ENCODE results near the gene BOC.

BOC gene

GRCh38 chr3:113222451-113223086 lies 11.2 kb downstream of the BOC start:
- DNase-seq (ENCODE audit: low spot score) = no peak

GRCh38 chr3:113223475-113224281 lies 12.3 kb downstream of the BOC start:
- peak; percentile 75 for DNase-seq (ENCODE audit: low spot score)

- no peak for DNase-seq (ENCODE audit: low spot score)
Observed at GRCh38 chr3:113225286-113225685, 13.9 kb downstream of the BOC start.

- no peak for DNase-seq (ENCODE audit: low spot score)
Observed at GRCh38 chr3:113226491-113226890, 15.1 kb downstream of the BOC start.

GRCh38 chr3:113227146-113227545 lies 15.8 kb downstream of the BOC start:
- DNase-seq (ENCODE audit: low spot score) = no peak

GRCh38 chr3:113228498-113229286 lies 17.3 kb downstream of the BOC start:
- DNase-seq (ENCODE audit: low spot score) = no peak

GRCh38 chr3:113231391-113231790 lies 20.0 kb downstream of the BOC start:
- no peak for DNase-seq (ENCODE audit: low spot score)

- no peak for DNase-seq (ENCODE audit: low spot score)
Observed at GRCh38 chr3:113231827-113232253, 20.5 kb downstream of the BOC start.

- DNase-seq (ENCODE audit: low spot score) = no peak
Observed at GRCh38 chr3:113232342-113232741, 21.0 kb downstream of the BOC start.

GRCh38 chr3:113233497-113233896 lies 22.1 kb downstream of the BOC start:
- DNase-seq (ENCODE audit: low spot score) = no peak

GRCh38 chr3:113234028-113234427 lies 22.7 kb downstream of the BOC start:
- no peak for DNase-seq (ENCODE audit: low spot score)

- no peak for DNase-seq (ENCODE audit: low spot score)
Observed at GRCh38 chr3:113234688-113235260, 23.4 kb downstream of the BOC start.

- no peak for DNase-seq (ENCODE audit: low spot score)
Observed at GRCh38 chr3:113238503-113238902, 27.1 kb downstream of the BOC start.

- DNase-seq (ENCODE audit: low spot score) = no peak
Observed at GRCh38 chr3:113240841-113241240, 29.5 kb downstream of the BOC start.

- DNase-seq (ENCODE audit: low spot score) = no peak
Observed at GRCh38 chr3:113241292-113242095, 30.1 kb downstream of the BOC start.

- peak; percentile 1 for DNase-seq (ENCODE audit: low spot score)
Observed at GRCh38 chr3:113242096-113242581, 30.8 kb downstream of the BOC start.

- DNase-seq (ENCODE audit: low spot score) = no peak
Observed at GRCh38 chr3:113243071-113243470, 31.7 kb downstream of the BOC start.

GRCh38 chr3:113243846-113244245 lies 32.5 kb downstream of the BOC start:
- DNase-seq (ENCODE audit: low spot score) = no peak

- DNase-seq (ENCODE audit: low spot score) = no peak
Observed at GRCh38 chr3:113245761-113246161, 34.4 kb downstream of the BOC start.

- no peak for DNase-seq (ENCODE audit: low spot score)
Observed at GRCh38 chr3:113247068-113247467, 35.7 kb downstream of the BOC start.

- no peak for DNase-seq (ENCODE audit: low spot score)
Observed at GRCh38 chr3:113247675-113248458, 36.5 kb downstream of the BOC start.
